ENCODE data around the gene SGK1. TPM values are rescaled to one million over a fixed set of nuclear protein-coding genes. Genes with fewer than 3 reads are reported as not detected.

SGK1 gene
- total and polyA plus RNA-seq, 10 of the 15 experiments (the other 5 are each of a cell fraction or from before 2014, with no cell fraction given), result 0.62 to 5.1 (median 2.9) TPM

- peak overlapping the region; percentile 90 for H2AFZ ChIP-seq (ENCODE audit: control insufficient read depth, low read depth, low read length)
- ChIA-PET CTCF (interaction anchor here (0.6 to 1.6 kb wide), 23 partner anchors 11 to 765 kb away, joined by 3 to 46 read pairs (median 3); no protein-coding TSS in a partner anchor), POLR2A (interaction anchor here (1.1 kb wide), 1 partner anchor 767 kb away, joined by 3 read pairs; no protein-coding TSS in a partner anchor), RAD21 (ENCODE audit: unreplicated experiment) (interaction anchor here (0.5 to 1.6 kb wide), 6 partner anchors 10 to 767 kb away, joined by 3 to 29 read pairs (median 5); no protein-coding TSS in a partner anchor), SMC1A (ENCODE audit: uncharacterized antibody, unreplicated experiment) (interaction anchor here (0.6 to 1.6 kb wide), 14 partner anchors 18 to 766 kb away, joined by 3 to 25 read pairs (median 4); no protein-coding TSS in a partner anchor)
- TF ChIP-seq SMC3 (IDR thresholded peaks at IDR 0.05; ENCODE audit: borderline replicate concordance, low read length), result peak; percentile 96
- peak; percentile 70; the same call in 1 of the 2 replicates for TF ChIP-seq YY1 (IDR thresholded peaks at IDR 0.05; ENCODE audit: low read depth, low read length)
- TF ChIP-seq RAD21 (IDR thresholded peaks at IDR 0.05; ENCODE audit: insufficient read depth, low read depth, low read length), result peak; percentile 94
- TF ChIP-seq CTCF (IDR thresholded peaks at IDR 0.05 in 2 of 3, conservative IDR thresholded peaks at IDR 0.05 in 1 of 3; ENCODE audit: control insufficient read depth in 2 of 3, extremely low read depth in 1 of 3, insufficient read depth in 1 of 3, low read depth in 3 of 3, low read length in 3 of 3), result peak; percentile 71 to 94 (median 74); a peak in 5 of 6 replicates
- TF ChIP-seq SKIL (IDR thresholded peaks at IDR 0.05; ENCODE audit: low read depth, poor library complexity, severe bottlenecking), result peak; percentile 46
- TF ChIP-seq SIN3A (IDR thresholded peaks at IDR 0.05; ENCODE audit: low read depth, low read length), result no peak
- TF ChIP-seq ZNF592 (IDR thresholded peaks at IDR 0.05), result peak; percentile 54; the same call in 1 of the 2 replicates
- TF ChIP-seq ZSCAN29 (IDR thresholded peaks at IDR 0.05), result peak; percentile 100
- TF ChIP-seq TBL1XR1 (IDR thresholded peaks at IDR 0.05; ENCODE audit: low read depth, low read length), result no peak
- H3K27me3 ChIP-seq (replicated peaks in 1 of 2; ENCODE audit: control insufficient read depth in 2 of 2, insufficient read depth in 2 of 2, low read length in 1 of 2), result peaks cover 2 to 9% of the 10 kb centered on the region in 2 experiments
- intact Hi-C loops (cut with micrococcal nuclease; ENCODE audit: unreplicated experiment) (loop anchor here (1.0 to 10.0 kb wide), 7 partner anchors 73 to 1268 kb away; no protein-coding TSS in a partner anchor), in situ Hi-C loops (cut with MboI) (loop anchor here (5.0 kb wide), 2 partner anchors 468 to 768 kb away; no protein-coding TSS in a partner anchor)
- no peaks in the 10 kb centered on the region; a peak in 1 of 4 replicates for H3K36me3 ChIP-seq (ENCODE audit: control insufficient read depth in 2 of 2, insufficient read depth in 2 of 2, low read length in 1 of 2)
- DNase-seq (ENCODE audit: low read depth, low spot score) (peak; percentile 54), ATAC-seq (peak; percentile 66), FAIRE-seq (peak; percentile 94)
- TSS peak; percentile 88 for BruUV-seq (replicated peaks)
- H3K4me3 ChIP-seq, result peak overlapping the region; percentile 82
- no peaks in the 10 kb centered on the region; the same call in 2 of the 3 replicates for H3K9me3 ChIP-seq (replicated peaks; ENCODE audit: control insufficient read depth, insufficient read depth, low read length)
- H3K4me1 ChIP-seq (ENCODE audit: control insufficient read depth, insufficient read depth, low read length), result peaks cover 5% of the 10 kb centered on the region
- H3K4me2 ChIP-seq (ENCODE audit: control insufficient read depth, insufficient read depth), result peak overlapping the region; percentile 98
- H4K20me1 ChIP-seq (ENCODE audit: control insufficient read depth, insufficient read depth), result no peaks in the 10 kb centered on the region
- 1% methylated on average over 21 of the region's 21 CpGs for WGBS (ENCODE audit: insufficient coverage, insufficient replicate concordance, low lambda C conversion rate, missing lambda C conversion rate)
- no peak overlapping the region for H3K27ac ChIP-seq (ENCODE audit: control insufficient read depth, insufficient read depth)
- H3K9ac ChIP-seq (ENCODE audit: control insufficient read depth, insufficient read depth, low read length), result peak overlapping the region; percentile 53; the same call in 1 of the 2 replicates
- H3K79me2 ChIP-seq (ENCODE audit: control insufficient read depth, insufficient read depth, low read length), result no peaks in the 10 kb centered on the region
Measured at GRCh38 chr6:134173936-134174671, 143.8 kb downstream of the SGK1 start.
